Measurements from ENCODE around the gene EMC10.

The EMC10 gene

DNA sequence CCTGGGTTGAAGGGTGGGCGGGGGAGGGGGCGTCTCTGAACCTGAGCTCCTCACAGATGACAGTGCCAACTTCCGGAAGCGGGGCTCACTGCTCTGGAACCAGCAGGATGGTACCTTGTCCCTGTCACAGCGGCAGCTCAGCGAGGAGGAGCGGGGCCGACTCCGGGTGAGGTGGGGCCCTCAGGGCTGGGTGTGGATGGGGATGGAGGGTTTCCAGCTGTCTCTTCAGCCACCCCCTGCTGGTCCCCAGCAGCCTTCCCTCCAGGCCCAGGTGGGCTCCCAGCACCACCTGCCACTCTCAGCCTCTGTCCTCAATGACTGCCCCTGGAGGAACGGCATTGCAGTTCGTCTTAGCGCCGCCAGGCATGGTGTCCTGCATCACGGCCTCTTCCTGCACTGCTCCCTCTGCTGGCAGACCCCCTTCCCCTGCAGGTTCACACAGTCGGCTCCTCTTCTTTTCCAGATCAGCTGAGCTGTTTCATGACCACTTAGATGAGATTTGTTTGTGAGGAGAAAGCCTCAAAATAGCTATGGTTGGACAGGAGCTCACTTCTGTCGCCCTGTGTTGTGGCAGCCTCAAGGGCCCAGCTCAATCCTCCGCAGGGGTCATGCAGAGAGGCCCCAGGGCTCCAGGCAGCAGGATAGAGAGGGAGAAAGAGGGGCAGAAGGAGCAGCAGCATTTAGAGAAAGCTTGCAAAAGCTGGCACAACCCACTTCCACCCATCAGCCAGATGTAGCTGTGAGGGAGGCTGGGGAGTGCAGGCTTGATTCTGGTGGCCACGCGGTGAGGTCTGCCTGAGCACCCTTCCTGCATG lies 2.8 kb downstream of the EMC10 start:
- Histone ChIP-seq H3K36me3 (ENCODE audit: control insufficient read depth in 2 of 2, insufficient read depth in 2 of 2, low read length in 2 of 2) (peaks cover 14 to 24% of the 10 kb centered on the region in 2 donors), H3K27ac (ENCODE audit: low read length) (no peak overlapping the region), H3K4me3 (ENCODE audit: low read length in 2 of 2) (no peak overlapping the region), H3K9me3 (ENCODE audit: control insufficient read depth in 2 of 2, low read length in 2 of 2) (no peaks in the 10 kb centered on the region), H3K27me3 (ENCODE audit: control insufficient read depth in 1 of 2, insufficient read depth in 2 of 2, low read length in 2 of 2) (no peaks in the 10 kb centered on the region), H3K9ac (ENCODE audit: low read length in 2 of 2) (no peak overlapping the region), H3K4me1 (ENCODE audit: control insufficient read depth, insufficient read depth, low read length) (peaks cover 11% of the 10 kb centered on the region)

DNA sequence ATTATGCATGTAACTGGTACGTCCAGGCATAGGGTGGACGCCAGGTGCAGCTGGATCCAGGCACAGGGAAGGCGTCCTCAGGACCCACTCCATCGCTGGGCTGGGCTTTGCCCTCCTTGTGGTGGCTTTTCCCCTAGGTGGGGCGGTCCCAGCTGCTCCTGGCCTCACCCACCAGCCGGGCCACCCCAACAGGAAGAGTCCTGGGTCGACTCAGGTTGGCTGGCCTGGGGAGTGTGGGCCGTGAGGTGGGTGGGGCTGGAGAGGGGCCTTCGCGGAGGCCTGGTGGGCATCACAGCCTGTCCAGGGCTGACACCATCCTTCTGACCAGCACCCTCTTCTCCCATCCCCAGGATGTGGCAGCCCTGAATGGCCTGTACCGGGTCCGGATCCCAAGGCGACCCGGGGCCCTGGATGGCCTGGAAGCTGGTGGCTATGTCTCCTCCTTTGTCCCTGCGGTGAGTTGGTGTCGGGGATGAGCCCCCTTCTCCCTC lies 3.5 kb downstream of the EMC10 start:
- H3K4me1 ChIP-seq (ENCODE audit: control insufficient read depth, insufficient read depth, low read length), result peaks cover 11% of the 10 kb centered on the region
- H3K36me3 ChIP-seq (ENCODE audit: control insufficient read depth in 2 of 2, insufficient read depth in 2 of 2, low read length in 2 of 2), result peaks cover 14 to 27% of the 10 kb centered on the region in 2 donors
- H3K4me3 ChIP-seq (ENCODE audit: low read length in 2 of 2), result no peak overlapping the region
- H3K9me3 ChIP-seq (ENCODE audit: control insufficient read depth in 2 of 2, low read length in 2 of 2), result no peaks in the 10 kb centered on the region
- H3K27me3 ChIP-seq (ENCODE audit: control insufficient read depth in 1 of 2, insufficient read depth in 2 of 2, low read length in 2 of 2), result no peaks in the 10 kb centered on the region
- no peak overlapping the region for H3K27ac ChIP-seq (ENCODE audit: low read length)
- H3K9ac ChIP-seq (ENCODE audit: low read length in 2 of 2), result no peak overlapping the region

DNA sequence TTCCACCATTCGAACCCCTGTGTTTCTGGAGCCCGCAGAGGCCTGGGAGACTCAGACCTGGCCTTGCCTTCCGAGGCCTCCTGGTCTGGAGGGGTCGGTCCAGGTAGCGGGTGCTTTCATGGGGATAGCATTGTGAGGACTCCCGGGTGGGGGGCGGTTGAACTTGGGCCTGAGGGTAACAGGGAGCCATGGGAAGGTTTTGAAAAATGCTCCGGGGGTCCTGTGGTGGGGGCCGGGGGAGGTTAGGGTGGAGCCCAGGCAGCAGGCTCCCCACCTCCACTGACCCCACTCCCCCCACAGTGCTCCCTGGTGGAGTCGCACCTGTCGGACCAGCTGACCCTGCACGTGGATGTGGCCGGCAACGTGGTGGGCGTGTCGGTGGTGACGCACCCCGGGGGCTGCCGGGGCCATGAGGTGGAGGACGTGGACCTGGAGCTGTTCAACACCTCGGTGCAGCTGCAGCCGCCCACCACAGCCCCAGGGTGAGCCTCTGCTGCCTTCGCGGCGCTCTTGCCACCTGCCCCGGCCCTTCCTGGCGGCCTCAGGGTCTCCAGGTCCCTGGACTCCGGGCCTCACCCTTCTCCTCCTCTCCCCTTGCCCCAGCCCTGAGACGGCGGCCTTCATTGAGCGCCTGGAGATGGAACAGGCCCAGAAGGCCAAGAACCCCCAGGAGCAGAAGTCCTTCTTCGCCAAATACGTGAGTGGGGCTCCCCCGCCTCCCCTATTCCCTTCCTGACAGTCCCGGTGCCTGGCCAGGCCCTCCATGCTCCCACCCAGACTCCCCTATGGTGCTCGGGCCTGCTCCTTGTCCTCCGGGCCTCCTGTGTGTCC lies 4.2 kb downstream of the EMC10 start:
- Histone ChIP-seq H3K4me1 (ENCODE audit: control insufficient read depth, insufficient read depth, low read length) (peaks cover 11% of the 10 kb centered on the region), H3K27me3 (ENCODE audit: control insufficient read depth in 1 of 2, insufficient read depth in 2 of 2, low read length in 2 of 2) (no peaks in the 10 kb centered on the region), H3K4me3 (ENCODE audit: low read length in 2 of 2) (no peak overlapping the region), H3K9me3 (ENCODE audit: control insufficient read depth in 2 of 2, low read length in 2 of 2) (no peaks in the 10 kb centered on the region), H3K27ac (ENCODE audit: low read length) (no peak overlapping the region), H3K9ac (ENCODE audit: low read length in 2 of 2) (no peak overlapping the region), H3K36me3 (ENCODE audit: control insufficient read depth in 2 of 2, insufficient read depth in 2 of 2, low read length in 2 of 2) (peaks cover 14 to 31% of the 10 kb centered on the region in 2 donors)

DNA sequence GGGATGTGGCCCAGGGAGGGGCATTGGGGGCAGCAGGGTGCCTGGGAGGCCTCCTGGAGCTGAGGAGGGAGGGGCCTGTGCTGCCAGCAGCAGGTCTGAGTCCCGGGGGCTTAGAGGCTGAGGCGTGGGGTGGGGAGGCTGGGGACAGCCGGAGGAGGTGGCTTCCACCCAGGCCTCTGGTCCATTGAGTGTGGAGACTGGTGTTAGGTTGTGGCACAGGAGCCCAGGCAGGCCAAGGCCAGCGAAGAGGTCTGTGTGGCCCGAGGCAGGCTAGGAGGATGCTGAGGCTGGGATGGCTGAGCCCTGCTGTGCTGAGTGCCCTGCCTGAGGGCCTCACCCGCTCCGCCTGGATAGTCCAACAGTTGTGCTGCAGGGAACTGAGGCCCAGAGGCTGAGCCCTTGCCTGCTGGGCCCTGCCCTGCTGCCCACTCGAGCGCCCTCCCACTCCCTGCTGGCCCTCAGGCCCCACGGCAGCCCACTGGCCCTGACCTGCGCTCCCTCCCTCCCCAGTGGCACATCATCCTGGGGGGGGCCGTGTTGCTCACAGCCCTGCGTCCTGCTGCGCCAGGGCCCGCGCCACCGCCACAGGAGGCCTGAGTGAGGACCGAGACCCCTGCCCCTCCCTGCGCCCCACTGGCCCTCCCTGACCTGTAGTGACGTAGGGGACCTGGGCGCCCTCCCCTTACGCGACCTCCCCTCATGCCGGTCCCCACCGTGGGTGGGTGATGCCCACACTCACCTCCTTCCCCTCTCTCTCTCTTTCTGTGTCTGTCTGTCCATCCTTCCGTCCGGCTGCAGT lies 5.2 kb downstream of the EMC10 start:
- peaks cover 9% of the 10 kb centered on the region for H3K4me1 ChIP-seq (ENCODE audit: control insufficient read depth, insufficient read depth, low read length)
- H3K9me3 ChIP-seq (ENCODE audit: control insufficient read depth in 2 of 2, low read length in 2 of 2), result no peaks in the 10 kb centered on the region
- no peak overlapping the region for H3K4me3 ChIP-seq (ENCODE audit: low read length in 2 of 2)
- H3K27ac ChIP-seq (ENCODE audit: low read length), result no peak overlapping the region
- H3K27me3 ChIP-seq (ENCODE audit: control insufficient read depth in 1 of 2, insufficient read depth in 2 of 2, low read length in 2 of 2), result no peaks in the 10 kb centered on the region
- peaks cover 14 to 31% of the 10 kb centered on the region in 2 donors for H3K36me3 ChIP-seq (ENCODE audit: control insufficient read depth in 2 of 2, insufficient read depth in 2 of 2, low read length in 2 of 2)
- H3K9ac ChIP-seq (ENCODE audit: low read length in 2 of 2), result no peak overlapping the region

DNA sequence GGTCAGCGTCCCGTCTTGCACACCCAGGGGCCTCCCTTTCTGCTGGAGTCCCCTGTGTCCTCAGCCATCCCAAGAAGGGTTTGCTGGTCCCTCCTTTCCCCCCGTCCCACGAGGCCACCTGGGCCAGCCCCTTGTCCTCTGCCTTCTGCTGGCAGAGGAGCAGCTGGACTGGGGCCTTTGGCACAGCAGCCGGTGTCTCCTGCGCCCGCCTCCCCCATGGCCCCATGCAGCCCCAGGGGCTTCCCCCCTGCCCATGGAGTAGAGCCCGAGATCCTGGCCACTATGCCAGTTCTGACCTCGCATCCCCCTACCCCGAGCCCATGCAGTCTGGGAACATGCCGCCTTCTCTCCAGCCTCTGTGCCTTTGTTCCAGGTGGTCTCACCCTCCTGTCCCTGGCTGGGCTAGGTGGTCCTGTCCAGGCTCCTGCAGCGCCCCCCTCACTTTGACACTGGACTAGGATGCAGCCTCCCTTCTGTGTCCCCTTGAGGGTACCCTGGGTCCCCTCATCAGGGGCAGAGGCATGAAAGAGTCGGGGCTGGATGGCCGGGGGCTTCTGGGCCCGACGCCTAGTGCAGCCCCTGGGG lies 6.1 kb downstream of the EMC10 start:
- no peak overlapping the region for H3K27ac ChIP-seq (ENCODE audit: low read length)
- H3K27me3 ChIP-seq (ENCODE audit: control insufficient read depth in 1 of 2, insufficient read depth in 2 of 2, low read length in 2 of 2), result peaks cover 0 to 3% of the 10 kb centered on the region in 2 donors
- no peak overlapping the region for H3K9ac ChIP-seq (ENCODE audit: low read length in 2 of 2)
- peaks cover 5% of the 10 kb centered on the region for H3K4me1 ChIP-seq (ENCODE audit: control insufficient read depth, insufficient read depth, low read length)
- peaks cover 14 to 31% of the 10 kb centered on the region in 2 donors for H3K36me3 ChIP-seq (ENCODE audit: control insufficient read depth in 2 of 2, insufficient read depth in 2 of 2, low read length in 2 of 2)
- H3K9me3 ChIP-seq (ENCODE audit: control insufficient read depth in 2 of 2, low read length in 2 of 2), result no peaks in the 10 kb centered on the region
- H3K4me3 ChIP-seq (ENCODE audit: low read length in 2 of 2), result no peak overlapping the region

DNA sequence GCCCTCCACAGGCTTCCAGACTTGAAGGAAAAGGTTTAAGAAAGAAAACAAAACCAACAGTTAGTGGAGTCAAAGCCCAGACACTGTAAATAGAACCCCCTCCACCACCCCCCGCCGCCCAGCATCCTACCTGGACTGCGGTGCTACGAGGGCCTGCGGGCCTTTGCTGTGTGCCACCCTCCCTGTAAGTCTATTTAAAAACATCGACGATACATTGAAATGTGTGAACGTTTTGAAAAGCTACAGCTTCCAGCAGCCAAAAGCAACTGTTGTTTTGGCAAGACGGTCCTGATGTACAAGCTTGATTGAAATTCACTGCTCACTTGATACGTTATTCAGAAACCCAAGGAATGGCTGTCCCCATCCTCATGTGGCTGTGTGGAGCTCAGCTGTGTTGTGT lies 6.6 kb downstream of the EMC10 start:
- Histone ChIP-seq H3K4me3 (ENCODE audit: low read length in 2 of 2) (no peak overlapping the region), H3K9ac (ENCODE audit: low read length in 2 of 2) (no peak overlapping the region), H3K27ac (ENCODE audit: low read length) (no peak overlapping the region)

DNA sequence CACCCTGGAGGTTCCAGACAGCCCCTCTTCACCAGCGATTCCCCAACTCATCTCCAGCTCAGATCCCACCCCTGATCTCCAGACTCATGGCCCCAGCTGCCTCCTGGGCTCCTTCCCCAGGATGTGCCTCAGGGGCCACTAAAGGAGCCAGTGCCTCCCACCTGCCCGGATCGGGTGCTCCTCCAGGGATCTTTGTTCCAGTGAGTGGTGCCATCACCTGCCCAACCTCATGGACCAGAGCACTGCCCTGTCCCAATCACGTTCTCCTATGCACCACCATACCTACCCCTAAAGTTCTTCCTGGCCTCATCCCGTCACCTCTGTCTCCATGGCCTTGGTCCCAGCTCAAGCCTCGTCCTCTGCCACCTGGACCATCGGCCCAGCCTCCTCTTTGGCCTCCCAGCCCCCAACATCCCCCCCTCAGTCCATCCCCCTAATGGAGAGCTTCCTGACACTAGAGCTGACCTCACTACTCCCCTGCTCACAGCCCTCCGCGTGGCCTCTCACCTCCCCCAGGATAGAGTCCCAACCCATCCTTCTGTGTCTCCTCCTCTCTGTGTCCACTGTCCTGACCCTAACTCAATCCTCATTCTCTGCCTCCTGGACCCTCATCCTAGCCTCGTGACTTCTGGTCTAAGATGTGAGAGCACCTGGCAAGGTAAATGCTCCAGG lies 9.1 kb downstream of the EMC10 start:
- H3K36me3 ChIP-seq (ENCODE audit: control insufficient read depth in 2 of 2, insufficient read depth in 2 of 2, low read length in 2 of 2), result peaks cover 7 to 16% of the 10 kb centered on the region in 2 donors
- H3K27ac ChIP-seq (ENCODE audit: low read length), result no peak overlapping the region
- no peak overlapping the region for H3K9ac ChIP-seq (ENCODE audit: low read length in 2 of 2)
- H3K9me3 ChIP-seq (ENCODE audit: control insufficient read depth in 2 of 2, low read length in 2 of 2), result no peaks in the 10 kb centered on the region
- H3K27me3 ChIP-seq (ENCODE audit: control insufficient read depth in 1 of 2, insufficient read depth in 2 of 2, low read length in 2 of 2), result peaks cover 0 to 14% of the 10 kb centered on the region in 2 donors
- no peaks in the 10 kb centered on the region for H3K4me1 ChIP-seq (ENCODE audit: control insufficient read depth, insufficient read depth, low read length)
- H3K4me3 ChIP-seq (ENCODE audit: low read length in 2 of 2), result no peak overlapping the region

More for the DNA sequence above, 6.6 kb downstream of the EMC10 start:
- no peaks in the 10 kb centered on the region for H3K9me3 ChIP-seq (ENCODE audit: control insufficient read depth in 2 of 2, low read length in 2 of 2)
- peaks cover 14 to 31% of the 10 kb centered on the region in 2 donors for H3K36me3 ChIP-seq (ENCODE audit: control insufficient read depth in 2 of 2, insufficient read depth in 2 of 2, low read length in 2 of 2)
- peaks cover 0 to 7% of the 10 kb centered on the region in 2 donors for H3K27me3 ChIP-seq (ENCODE audit: control insufficient read depth in 1 of 2, insufficient read depth in 2 of 2, low read length in 2 of 2)
- no peaks in the 10 kb centered on the region for H3K4me1 ChIP-seq (ENCODE audit: control insufficient read depth, insufficient read depth, low read length)

DNA sequence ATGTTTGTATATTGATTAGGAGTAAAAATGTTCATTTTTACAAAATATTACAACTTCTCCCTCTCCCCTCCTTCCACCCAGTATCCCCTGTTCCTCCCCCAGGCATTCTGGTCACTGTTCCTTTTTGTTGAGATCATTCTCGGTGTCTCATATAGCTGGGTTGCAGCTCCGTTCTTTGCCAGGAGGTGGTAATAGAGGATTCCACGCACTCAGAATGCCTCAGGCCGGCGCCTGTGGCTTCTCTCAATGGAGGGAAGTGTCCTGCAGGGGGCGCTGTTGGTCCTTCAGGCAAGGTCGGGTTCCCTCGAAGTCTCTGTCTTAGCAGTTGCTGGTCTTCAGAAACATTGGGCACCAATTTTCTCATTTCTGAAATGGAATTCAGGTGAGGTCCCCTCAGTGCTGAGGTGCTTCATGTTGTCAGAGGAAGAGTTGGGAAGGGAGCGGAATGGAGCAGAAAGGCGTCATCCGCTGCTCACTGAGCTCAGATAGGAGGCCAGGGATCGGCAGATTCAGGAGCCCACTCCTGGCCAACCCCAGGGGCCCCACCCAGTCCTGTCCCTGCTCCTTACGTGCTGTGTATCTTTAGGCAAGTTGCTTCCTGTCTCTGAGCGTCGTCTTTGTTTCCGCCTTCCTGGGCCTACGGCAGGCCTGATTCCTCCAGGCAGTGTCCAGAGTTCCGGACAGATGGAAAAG lies 10.7 kb downstream of the EMC10 start:
- no peak overlapping the region for H3K9ac ChIP-seq (ENCODE audit: low read length in 2 of 2)
- H3K36me3 ChIP-seq (ENCODE audit: control insufficient read depth in 2 of 2, insufficient read depth in 2 of 2, low read length in 2 of 2), result peaks cover 0 to 13% of the 10 kb centered on the region in 2 donors
- no peak overlapping the region for H3K27ac ChIP-seq (ENCODE audit: low read length)
- H3K4me1 ChIP-seq (ENCODE audit: control insufficient read depth, insufficient read depth, low read length), result no peaks in the 10 kb centered on the region
- H3K27me3 ChIP-seq (ENCODE audit: control insufficient read depth in 1 of 2, insufficient read depth in 2 of 2, low read length in 2 of 2), result peaks cover 0 to 16% of the 10 kb centered on the region in 2 donors
- H3K4me3 ChIP-seq (ENCODE audit: low read length in 2 of 2), result no peak overlapping the region
- H3K9me3 ChIP-seq (ENCODE audit: control insufficient read depth in 2 of 2, low read length in 2 of 2), result no peaks in the 10 kb centered on the region

DNA sequence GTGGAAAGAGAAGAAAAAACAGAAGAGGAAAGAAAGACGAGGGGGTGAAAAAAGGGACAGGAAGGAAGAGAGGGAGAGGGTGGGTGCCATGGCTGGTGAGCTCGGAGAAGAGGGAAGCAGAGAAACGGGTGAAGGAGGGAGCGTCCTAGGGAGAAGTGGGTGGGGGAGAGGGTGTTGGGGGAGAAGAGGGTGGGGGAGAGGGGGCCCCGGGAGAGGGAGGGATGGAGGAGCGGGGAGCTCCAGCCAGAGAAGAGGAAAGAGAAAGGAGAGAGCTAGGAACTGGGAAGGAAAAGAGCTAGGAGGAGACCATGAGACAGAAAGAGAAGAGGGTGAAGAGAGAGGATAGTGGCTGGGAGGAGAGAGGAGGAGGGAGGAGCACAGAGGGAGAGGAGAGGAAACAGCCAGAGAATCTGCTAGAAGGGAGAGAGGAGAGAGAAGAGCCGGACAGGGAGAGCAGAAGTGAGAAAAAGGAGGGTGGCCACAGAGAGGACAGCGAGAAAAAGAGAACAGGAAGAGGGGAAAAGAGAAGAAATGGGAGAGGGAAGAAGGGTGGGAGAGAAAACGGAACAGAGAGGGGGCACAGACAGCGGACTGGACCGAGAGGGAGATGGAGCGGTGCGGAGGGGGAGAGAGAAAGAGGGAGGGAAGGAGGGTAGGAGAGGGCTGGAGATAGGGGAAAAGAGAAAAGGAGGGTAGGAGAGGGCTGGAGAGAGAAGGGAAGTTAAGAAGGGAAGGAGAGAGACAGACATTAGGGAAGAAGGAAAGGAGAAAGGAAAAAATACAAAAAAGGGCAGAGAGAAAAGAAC lies 12.3 kb downstream of the EMC10 start:
- Histone ChIP-seq H3K27ac (ENCODE audit: low read length) (no peak overlapping the region), H3K36me3 (ENCODE audit: control insufficient read depth in 2 of 2, insufficient read depth in 2 of 2, low read length in 2 of 2) (peaks cover 0 to 7% of the 10 kb centered on the region in 2 donors), H3K9ac (ENCODE audit: low read length in 2 of 2) (no peak overlapping the region), H3K9me3 (ENCODE audit: control insufficient read depth in 2 of 2, low read length in 2 of 2) (no peaks in the 10 kb centered on the region), H3K4me3 (ENCODE audit: low read length in 2 of 2) (no peak overlapping the region), H3K4me1 (ENCODE audit: control insufficient read depth, insufficient read depth, low read length) (no peaks in the 10 kb centered on the region), H3K27me3 (ENCODE audit: control insufficient read depth in 1 of 2, insufficient read depth in 2 of 2, low read length in 2 of 2) (peaks cover 0 to 16% of the 10 kb centered on the region in 2 donors)
